ENCODE measurements around the gene BRIP1.

Gene BRIP1

GRCh38 chr17:61631800-61632199 is 231.5 kb downstream of the BRIP1 start:
- TF ChIP-seq, protein P1, sequence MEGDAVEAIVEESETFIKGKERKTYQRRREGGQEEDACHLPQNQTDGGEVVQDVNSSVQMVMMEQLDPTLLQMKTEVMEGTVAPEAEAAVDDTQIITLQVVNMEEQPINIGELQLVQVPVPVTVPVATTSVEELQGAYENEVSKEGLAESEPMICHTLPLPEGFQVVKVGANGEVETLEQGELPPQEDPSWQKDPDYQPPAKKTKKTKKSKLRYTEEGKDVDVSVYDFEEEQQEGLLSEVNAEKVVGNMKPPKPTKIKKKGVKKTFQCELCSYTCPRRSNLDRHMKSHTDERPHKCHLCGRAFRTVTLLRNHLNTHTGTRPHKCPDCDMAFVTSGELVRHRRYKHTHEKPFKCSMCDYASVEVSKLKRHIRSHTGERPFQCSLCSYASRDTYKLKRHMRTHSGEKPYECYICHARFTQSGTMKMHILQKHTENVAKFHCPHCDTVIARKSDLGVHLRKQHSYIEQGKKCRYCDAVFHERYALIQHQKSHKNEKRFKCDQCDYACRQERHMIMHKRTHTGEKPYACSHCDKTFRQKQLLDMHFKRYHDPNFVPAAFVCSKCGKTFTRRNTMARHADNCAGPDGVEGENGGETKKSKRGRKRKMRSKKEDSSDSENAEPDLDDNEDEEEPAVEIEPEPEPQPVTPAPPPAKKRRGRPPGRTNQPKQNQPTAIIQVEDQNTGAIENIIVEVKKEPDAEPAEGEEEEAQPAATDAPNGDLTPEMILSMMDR (conservative IDR thresholded peaks at IDR 0.05; ENCODE audit: low read depth, low read length): no peak
- DNase-seq (ENCODE audit: low read depth): no peak
- no peak overlapping the region for H3K4me3 ChIP-seq (ENCODE audit: low read depth, low read length)

Measured in choroid plexus epithelial cell (primary cell).